ENCODE results near the gene COPS3.

GRCh38 chr17:17275971-17276370 lies 5.1 kb downstream of the COPS3 start:
- TF ChIP-seq GATA2 (IDR thresholded peaks at IDR 0.05; ENCODE audit: low read depth, low read length) (no peak), GATA3 (IDR thresholded peaks at IDR 0.05; ENCODE audit: low read depth, low read length) (no peak)
